ENCODE measurements around the gene POPDC3. TPM values are rescaled to one million over a fixed set of nuclear protein-coding genes. Genes with fewer than 3 reads are reported as not detected.
A peak's percentile ranks its signal among the peaks of the same experiment; 100 is the strongest.
"Not testable (repeated sequence)": the region's sequence is repeated elsewhere in the genome, so short reads cannot be mapped to it uniquely, and the experiment has no call there.

The POPDC3 gene, protein sequence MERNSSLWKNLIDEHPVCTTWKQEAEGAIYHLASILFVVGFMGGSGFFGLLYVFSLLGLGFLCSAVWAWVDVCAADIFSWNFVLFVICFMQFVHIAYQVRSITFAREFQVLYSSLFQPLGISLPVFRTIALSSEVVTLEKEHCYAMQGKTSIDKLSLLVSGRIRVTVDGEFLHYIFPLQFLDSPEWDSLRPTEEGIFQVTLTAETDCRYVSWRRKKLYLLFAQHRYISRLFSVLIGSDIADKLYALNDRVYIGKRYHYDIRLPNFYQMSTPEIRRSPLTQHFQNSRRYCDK
- total RNA-seq = 50.1 TPM
- long read RNA-seq, transcript POPDC3-201 (4 exons, 1,345 nt) = major isoform, 62 of 97 reads
- long read RNA-seq, transcript POPDC3-203 (4 exons, 1,029 nt) = minor isoform, 27 of 97 reads
- long read RNA-seq, partial matches to known transcripts = 4 of 97 reads
- long read RNA-seq, other reads (novel, unspliced or antisense) = 4 of 97 reads

DNA sequence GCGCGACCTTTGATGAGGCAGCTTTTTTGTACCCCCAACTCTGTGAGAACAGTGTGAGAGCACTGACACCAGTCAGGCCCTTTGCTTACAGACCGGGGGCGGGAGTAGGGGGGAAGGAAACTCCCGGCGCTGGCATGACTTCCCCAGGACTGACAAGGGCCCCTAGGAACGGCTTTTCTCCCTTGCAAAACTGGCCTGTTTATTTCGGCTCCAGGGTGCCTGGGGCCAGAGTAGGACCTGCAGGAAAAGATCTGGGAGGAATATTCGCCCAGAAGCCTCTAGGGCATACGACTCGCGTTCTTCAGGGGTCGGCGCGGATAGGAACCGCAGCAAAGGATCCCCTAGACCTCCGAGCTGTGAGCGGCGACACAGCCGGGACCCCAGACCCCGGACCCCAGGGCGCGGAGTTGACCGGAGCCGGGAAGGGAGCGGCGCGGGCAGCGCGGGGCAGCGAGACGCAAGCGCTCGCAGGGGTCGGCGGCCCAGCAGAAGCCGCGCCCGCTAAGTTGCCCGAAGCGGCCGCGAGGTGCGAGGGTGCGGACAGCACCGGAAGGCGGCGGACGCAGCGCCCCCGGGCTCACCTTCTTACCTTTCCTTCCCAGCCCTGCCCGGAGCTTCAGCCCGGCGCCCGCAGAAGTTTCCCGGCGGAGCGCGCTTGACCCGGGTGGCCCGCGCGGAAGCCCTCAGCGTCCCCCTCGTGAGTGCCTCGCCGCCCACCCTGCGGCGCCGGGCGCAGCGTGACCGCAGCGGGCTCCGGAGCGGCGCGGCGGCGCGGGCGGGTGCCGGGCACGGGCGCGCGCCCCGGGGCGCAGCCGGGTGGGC is at the start of gene POPDC3:
Gene POPDC3, minus strand, starts transcription at position 771 of the 822 bp plus-strand sequence. CDS start 18,105 bp downstream, outside the sequence.
- ATAC-seq (ENCODE audit: poor library complexity) (peak; percentile 78), DNase-seq (no peak)
- intact Hi-C loops (cut with DNase I) = no loop called here

DNA sequence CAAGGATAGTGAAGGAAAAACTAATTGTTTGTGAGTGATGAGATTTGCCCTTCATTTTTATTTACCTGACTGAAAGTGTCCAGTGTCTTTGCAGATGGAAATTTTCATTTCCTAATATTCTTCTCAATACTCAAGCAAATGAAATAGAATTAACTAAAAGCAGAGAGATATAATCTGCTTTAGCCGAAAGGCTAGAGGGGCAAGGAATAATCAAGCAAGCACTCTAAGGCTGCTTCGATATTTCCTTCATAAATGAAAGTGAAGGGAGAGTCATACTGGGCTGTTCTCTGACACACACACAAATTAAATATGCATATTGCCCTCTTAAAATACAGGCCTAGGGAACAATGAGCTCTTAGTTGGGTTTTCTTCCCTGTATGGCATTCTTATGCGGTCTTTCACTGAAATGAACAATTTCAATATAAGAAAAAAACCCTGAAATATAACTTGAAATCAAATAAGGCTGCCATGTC is 47.5 kb upstream of the POPDC3 start:
- DNase-seq (no peak), ATAC-seq (ENCODE audit: poor library complexity) (no peak)
- intact Hi-C loops (cut with DNase I) = no loop called here

DNA sequence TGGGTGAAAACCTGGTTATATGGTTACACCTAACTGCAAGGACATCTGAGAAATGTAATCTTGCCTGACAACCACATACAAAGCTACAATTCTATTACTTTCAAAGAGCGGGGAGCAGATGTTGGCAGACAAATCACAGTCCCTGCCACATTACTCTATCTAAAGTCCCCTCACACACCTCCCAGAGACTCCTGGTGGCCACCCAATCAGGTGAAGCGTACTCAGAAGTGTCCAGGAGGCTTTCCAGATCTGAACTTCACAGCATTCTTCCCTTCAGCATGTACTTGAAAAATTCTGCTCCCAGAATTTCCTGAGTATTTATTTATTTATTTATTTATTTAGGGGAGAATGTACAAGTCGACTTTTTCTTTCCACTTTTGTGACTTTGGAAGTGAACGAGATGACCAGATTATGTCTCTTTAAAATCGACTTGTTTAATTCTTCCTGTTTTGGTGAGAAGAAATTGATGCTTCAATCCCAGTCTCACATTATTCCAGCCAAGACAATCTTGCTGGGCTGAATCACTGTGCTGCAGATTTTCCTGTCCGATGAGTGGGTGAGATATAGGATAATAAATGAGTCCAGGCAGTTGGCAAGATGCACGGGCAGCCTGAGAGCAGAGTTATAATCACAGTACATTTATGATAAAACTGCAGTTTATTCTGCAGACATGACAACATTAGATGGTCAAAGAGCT is 46.9 kb upstream of the POPDC3 start:
- DNase-seq (no peak), ATAC-seq (ENCODE audit: poor library complexity) (peak; percentile 84)
- intact Hi-C loops (cut with DNase I) = no loop called here

DNA sequence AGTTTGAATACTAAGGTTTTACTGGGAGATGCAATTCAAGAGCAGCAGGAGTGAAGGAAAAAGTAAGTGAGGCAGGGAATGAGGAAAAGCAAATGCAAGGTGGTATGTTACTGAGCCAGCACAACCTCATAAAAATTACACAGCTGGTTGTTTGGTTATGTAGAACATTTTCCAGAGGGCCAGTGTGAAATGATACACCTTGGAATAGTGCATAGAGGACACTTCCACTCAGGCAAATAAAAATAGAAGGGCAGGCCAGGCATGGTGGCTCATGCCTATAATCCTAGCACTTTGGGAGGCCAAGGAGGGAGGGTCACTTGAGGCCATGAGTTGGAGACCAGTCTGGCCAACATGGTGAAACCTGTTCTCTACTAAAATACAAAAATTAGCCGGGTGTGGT is 43.4 kb upstream of the POPDC3 start:
- intact Hi-C loops (cut with DNase I) = no loop called here
- no peak for DNase-seq

DNA sequence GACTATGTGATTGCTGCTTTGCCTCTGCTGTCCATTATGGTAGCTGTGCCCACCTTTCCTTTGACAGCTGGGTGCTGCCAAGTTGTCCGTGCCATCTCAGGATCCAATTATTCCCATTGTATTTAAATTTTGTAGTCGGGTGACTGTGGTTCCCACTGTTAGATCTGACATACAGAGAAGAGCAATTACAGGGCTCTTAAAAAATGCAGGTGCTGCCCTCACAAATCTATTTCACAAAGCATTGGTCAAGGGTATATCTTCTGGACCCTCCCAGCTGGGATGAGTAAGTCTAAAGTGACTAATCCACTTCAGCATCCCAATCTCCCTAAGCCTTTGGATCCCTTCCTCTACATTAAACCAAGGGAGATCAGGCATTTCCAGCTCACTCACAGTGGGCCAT is 41.4 kb upstream of the POPDC3 start:
- intact Hi-C loops (cut with DNase I); ATAC-seq (ENCODE audit: poor library complexity); DNase-seq: not testable (repeated sequence)

More for the DNA sequence above, 43.4 kb upstream of the POPDC3 start:
- ATAC-seq (ENCODE audit: poor library complexity) = no peak

DNA sequence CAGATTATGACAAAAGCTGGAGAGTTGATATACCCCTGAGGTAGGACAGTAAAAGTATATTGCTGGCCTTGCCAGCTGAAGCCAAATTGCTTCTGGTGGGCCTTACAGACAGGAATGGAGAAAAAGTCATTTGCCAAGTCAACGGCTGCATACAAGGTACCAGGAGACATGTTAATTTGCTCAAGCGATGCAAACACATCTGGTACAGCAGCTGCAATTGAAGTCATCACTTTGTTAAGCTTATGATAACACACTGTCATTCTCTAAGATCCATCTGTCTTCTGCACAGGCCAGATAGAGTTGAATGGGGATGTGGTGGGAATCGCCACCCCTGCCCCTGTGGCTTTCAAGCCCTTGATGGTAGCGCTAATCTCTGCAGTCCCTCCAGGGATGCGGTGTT is 40.4 kb upstream of the POPDC3 start:
- ATAC-seq (ENCODE audit: poor library complexity) (no peak), DNase-seq (no peak)
- intact Hi-C loops (cut with DNase I) = no loop called here

DNA sequence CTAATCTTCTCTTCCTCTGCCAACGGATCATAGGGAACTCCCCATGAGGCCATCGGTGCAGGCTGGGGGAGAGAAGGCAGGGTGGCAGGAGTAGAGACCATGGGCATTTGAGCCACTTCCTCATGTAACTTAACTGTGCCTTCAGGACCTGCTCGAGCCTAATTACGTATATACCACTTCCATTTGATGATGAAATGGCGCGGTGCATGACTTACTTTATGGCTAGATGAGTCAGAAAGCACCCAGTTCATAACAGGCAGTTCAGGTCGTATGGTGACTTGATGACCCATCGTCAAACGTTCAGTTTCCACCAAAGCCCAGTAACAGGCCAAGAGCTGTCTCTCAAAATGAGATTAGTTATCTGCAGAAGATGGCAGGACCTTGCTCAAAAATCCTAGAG is 39.4 kb upstream of the POPDC3 start:
- DNase-seq; intact Hi-C loops (cut with DNase I); ATAC-seq (ENCODE audit: poor library complexity): not testable (repeated sequence)

DNA sequence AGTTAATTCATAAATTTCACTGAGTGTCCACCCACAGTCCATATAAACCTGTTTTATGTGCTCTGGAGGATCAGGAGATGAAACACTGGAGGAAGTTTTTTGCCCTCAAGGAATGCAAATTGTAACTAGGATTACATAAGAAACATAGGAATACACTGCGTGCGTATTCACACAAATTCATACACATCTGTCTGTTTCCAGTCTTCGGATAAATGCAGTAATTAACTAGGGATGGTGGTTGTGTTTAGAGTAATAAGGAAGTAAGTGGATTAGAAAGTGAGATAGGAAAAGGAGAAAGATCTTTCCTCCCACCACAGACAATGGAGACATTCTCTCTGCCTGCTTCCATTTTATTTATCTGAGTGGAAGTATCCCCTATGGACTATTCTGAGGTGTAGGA is 35.7 kb upstream of the POPDC3 start:
- ATAC-seq (ENCODE audit: poor library complexity) (no peak), DNase-seq (no peak)
- intact Hi-C loops (cut with DNase I) = no loop called here

DNA sequence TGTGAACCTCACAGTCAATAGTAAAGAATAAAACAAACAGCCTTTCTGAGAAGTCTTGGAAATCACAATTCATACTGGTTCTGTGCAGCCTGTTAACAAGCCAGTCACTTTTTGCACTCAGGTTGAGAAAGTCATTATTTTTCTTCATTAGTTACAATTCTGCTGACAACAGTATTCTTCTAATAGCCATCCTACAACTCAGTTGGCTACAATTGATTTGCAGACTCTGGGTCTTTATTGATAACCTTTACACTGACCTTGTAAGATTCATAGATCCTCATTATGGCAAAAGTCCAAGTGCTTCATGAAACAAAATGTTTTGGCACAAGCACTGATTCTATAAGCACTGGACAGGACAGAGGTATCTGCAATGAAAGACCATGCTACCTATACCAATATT is 34.9 kb upstream of the POPDC3 start:
- DNase-seq = no peak
- ATAC-seq (ENCODE audit: poor library complexity) = no peak
- intact Hi-C loops (cut with DNase I) = no loop called here

DNA sequence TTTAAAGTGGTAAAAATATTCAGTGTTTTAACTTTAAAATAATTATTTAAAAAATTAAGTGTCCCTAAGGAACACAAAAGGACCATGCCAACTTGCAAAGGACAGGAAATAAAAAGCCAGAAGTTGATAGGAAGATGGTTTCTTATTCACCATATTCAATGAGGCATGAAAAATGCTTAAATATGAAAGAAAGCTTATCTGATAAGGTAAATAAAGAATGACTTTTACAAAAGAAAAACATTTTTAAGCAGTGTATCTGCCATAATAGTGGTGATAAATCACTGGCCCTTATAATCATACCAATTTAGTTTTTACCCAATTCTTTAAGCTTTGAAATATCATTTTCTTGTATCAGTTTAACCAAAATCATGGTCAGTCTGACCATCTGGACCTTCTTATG is 33.5 kb upstream of the POPDC3 start:
- intact Hi-C loops (cut with DNase I) = no loop called here
- ATAC-seq (ENCODE audit: poor library complexity) = no peak

DNA sequence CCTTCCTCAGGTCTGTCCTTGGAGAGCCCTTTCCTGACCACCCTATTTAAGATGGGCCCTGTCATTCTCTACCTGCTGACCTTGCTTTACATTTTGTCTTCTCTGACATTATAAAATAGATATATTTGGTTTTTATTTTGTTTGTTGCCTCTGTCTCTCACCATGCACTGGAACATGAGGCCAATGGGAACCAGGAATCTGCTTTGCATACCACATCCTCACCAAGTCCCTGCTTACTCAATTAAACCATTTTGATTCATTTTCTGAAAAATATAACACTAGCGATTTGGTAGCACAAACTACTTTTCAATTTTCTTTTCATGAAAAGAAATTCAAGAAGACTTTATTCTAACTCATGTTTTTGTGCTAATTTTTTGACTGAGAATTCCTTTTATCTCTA is 32.8 kb upstream of the POPDC3 start:
- intact Hi-C loops (cut with DNase I) = no loop called here
- no peak for DNase-seq
- ATAC-seq (ENCODE audit: poor library complexity) = no peak

More for the DNA sequence above, 33.5 kb upstream of the POPDC3 start:
- no peak for DNase-seq

DNA sequence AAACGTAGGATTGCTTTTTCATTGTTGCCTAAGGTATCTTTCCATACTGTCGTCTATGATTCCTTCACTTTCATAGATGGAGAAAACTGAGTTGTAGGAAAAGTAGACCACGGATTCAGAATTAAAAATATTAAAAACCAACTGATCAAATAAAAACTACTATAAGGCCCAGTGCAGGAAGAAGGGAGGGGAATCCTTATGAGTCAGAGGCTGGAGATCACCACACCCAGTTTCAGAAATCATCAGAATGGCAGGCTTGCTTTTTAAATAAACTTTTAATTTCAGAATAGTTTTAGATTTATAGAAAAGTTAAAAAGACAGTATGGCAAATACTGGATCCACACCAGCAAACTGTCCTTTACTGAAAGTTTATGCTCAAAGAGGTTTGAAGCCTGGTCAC is 32.0 kb upstream of the POPDC3 start:
- ATAC-seq (ENCODE audit: poor library complexity) (no peak), DNase-seq (no peak)
- intact Hi-C loops (cut with DNase I) = no loop called here

DNA sequence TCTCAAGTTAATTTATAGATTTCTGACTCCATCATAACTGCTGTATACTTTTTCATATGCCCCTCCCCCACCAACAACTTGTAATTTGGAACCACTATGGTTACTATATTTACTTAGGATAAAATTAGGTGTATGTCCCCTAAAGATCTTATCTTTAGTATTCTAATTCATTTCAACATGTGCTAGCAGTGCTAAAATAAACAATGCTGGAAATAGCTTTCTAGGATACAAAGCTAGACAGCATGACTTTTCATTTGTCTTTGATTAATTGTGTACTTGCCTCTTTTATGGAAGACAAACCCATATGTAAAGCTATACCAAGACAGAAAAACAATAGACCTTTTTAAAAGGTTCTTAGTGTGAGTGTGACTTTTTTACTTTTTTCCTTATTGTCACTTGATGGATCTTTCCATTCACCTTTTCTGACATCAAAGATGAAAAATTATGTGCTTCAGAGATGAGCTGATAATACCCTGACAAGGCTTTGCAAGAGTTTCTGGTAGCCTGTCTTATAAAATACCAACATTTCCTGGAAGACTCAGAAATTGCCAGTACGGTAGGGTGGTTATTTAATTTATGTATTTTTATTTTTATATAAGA is 31.2 kb upstream of the POPDC3 start:
- intact Hi-C loops (cut with DNase I) = no loop called here
- ATAC-seq (ENCODE audit: poor library complexity) = peak; percentile 78
- no peak for DNase-seq

DNA sequence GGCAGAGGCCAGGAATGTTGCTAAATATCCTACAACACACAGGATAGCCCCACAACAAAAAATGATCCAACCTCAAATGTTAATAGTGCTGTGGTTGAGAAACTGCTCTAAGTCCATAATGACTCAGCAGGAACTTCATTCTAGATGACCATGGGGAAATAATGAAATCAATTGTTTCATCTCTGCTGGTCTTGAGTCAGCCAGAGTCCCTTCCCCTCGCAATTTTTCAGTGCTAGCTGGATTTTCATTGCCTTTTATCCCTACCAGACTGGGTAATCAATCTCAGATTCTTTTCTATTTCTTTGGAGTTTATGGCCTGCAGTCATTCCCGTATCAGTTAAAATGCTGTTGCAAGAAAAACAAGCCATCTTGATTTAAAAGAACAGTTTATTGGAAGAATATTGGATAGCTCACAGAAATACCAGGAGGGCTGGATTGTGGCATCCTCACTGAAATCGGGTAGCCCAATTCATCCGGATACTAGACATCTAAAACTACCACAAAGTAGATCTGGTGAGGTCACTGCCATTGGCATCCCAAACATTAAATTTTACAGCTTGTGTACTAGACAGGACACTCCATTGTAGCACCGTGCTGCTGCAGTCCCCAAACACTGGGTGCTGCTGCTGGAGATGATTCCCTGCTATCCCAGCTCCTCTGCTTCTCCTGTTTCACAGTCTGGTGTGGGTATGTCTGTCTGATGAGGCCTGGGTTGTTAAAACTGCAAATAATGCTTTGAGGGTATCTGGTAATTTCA is 30.3 kb upstream of the POPDC3 start:
- intact Hi-C loops (cut with DNase I) = no loop called here
- ATAC-seq (ENCODE audit: poor library complexity) (peak; percentile 38), DNase-seq (no peak)

DNA sequence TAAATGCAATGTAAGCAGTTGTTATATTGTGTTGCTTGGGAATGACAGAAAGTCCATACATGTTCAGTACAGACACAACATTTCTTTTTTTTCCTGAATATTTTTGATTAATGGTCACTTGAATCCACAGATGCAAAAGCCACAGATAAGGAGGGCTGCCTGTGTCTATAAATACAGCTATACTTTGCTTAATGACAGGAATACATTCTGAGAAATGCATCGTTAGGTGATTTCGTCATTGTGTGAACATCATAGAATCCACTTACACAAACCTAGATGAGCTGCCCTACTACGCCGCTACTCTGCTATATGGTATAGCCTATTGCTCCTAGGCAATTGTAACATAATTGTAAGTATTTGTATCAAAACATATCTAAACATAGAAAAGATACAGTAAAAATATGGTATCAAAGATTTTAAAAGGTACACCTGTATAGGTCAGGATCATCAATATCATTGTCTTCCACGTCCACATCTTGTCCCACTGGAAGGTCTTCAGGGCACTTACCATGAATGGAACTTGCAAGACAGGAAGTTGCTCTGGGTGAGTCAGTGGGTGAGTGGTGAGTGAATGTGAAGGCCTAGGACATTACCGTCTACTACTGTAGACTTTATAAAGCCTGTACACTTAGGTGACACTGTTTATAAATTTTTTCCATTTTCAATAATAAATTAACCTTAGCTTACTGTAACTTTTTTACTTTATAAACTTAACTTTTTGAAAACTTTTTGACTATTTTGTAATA is 27.9 kb upstream of the POPDC3 start:
- no peak for ATAC-seq (ENCODE audit: poor library complexity)
- no peak for DNase-seq
- intact Hi-C loops (cut with DNase I) = no loop called here

DNA sequence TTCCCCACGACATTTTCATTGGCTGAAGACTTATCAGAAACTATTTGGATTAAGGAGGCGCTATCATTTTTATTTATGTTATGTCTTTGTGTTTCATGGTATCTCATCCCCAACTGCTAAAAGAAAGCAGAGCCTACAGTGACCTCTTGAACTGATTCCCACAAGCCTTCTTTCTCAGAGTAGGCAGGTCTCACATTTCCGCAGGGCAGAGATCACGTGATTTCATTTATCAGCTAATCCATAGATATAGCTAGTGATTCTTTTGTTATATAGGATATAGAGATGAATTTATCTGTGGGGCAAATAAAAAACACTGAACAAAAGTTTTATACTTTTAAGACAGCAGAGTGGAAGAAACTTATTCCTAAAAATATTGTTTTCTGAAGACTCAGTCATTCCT is 25.0 kb upstream of the POPDC3 start:
- intact Hi-C loops (cut with DNase I) = no loop called here
- DNase-seq (no peak), ATAC-seq (ENCODE audit: poor library complexity) (no peak)

DNA sequence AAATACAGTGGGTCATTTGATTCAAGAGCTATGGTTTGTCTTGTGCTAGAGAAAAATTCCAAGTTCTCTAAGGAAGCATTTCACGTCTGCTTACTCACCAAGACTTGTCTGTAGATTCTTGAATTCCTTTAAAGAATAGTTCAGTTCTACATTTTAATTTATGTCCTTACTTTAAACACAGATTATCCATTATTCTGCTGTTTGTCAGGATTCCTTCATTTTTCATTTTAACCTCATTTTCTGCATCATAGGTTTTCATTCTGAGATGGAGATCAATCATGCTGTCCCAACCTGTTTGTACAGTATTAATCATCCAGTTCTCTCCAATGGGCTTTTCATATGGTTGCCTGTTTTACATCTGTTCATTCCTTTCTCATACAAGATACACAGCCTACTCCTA is 24.5 kb upstream of the POPDC3 start:
- ATAC-seq (ENCODE audit: poor library complexity) (no peak), DNase-seq (no peak)
- intact Hi-C loops (cut with DNase I) = no loop called here

Measured in Right ventricle myocardium superior (tissue), 1 donor.